ENCODE results near the gene BCAS2. TPM values are rescaled to one million over a fixed set of nuclear protein-coding genes. Genes with fewer than 3 reads are reported as not detected.

Gene BCAS2
- total RNA-seq, 1 experiment from 2014 or later = 30.1 TPM

- CTCF ChIA-PET = no interaction called here
Observed at GRCh38 chr1:114609826-114610225, 28.4 kb upstream of the BCAS2 start.

GRCh38 chr1:114609026-114609425 lies 27.6 kb upstream of the BCAS2 start:
- H3K36me3 Mint-ChIP-seq (ENCODE audit: insufficient read depth, unreplicated experiment) = no peaks in the 10 kb centered on the region
- no peaks in the 10 kb centered on the region for H3K4me1 ChIP-seq
- H3K9me3 ChIP-seq = no peaks in the 10 kb centered on the region
- POLR2A ChIA-PET = no interaction called here
- no peak overlapping the region for H3K27ac Mint-ChIP-seq (ENCODE audit: unreplicated experiment)
- no peak overlapping the region for H3K4me3 Mint-ChIP-seq (ENCODE audit: unreplicated experiment)
- no peak for DNase-seq
- H3K4me3 ChIP-seq (ENCODE audit: low read depth, low read length) = no peak overlapping the region
- TF ChIP-seq CTCF (IDR thresholded peaks at IDR 0.05; ENCODE audit: insufficient read depth in 1 of 2, low read depth in 1 of 2, low read length in 1 of 2, severe bottlenecking in 1 of 2, unreplicated experiment in 1 of 2) = no peak
- intact Hi-C loops (cut with micrococcal nuclease; ENCODE audit: unreplicated experiment) = no loop called here
- H3K36me3 ChIP-seq (ENCODE audit: control insufficient read depth, insufficient read depth, low read length) = no peaks in the 10 kb centered on the region
- no TSS peak for BruUV-seq (replicated peaks)
- no peaks in the 10 kb centered on the region for H3K27me3 ChIP-seq (replicated peaks; ENCODE audit: control insufficient read depth, insufficient read depth, low read length)
- CTCF ChIA-PET = no interaction called here
- H3K9me3 Mint-ChIP-seq (ENCODE audit: unreplicated experiment) = no peaks in the 10 kb centered on the region
- H3K4me1 Mint-ChIP-seq (ENCODE audit: low read depth, unreplicated experiment) = no peaks in the 10 kb centered on the region
- no peaks in the 10 kb centered on the region for H3K27me3 Mint-ChIP-seq (ENCODE audit: insufficient read depth, unreplicated experiment)

More at GRCh38 chr1:114609826-114610225, 28.4 kb upstream of the BCAS2 start:
- H3K4me3 ChIP-seq (ENCODE audit: low read depth, low read length) = no peak overlapping the region
- intact Hi-C loops (cut with micrococcal nuclease; ENCODE audit: unreplicated experiment) = no loop called here
- H3K36me3 ChIP-seq (ENCODE audit: control insufficient read depth, insufficient read depth, low read length) = no peaks in the 10 kb centered on the region
- H3K4me3 Mint-ChIP-seq (ENCODE audit: unreplicated experiment) = no peak overlapping the region
- H3K4me1 ChIP-seq = no peaks in the 10 kb centered on the region
- H3K4me1 Mint-ChIP-seq (ENCODE audit: low read depth, unreplicated experiment) = no peaks in the 10 kb centered on the region
- BruUV-seq (replicated peaks) = no TSS peak
- no peaks in the 10 kb centered on the region for H3K9me3 ChIP-seq
- no peaks in the 10 kb centered on the region for H3K27me3 ChIP-seq (replicated peaks; ENCODE audit: control insufficient read depth, insufficient read depth, low read length)
- H3K27ac Mint-ChIP-seq (ENCODE audit: unreplicated experiment) = no peak overlapping the region
- H3K27me3 Mint-ChIP-seq (ENCODE audit: insufficient read depth, unreplicated experiment) = no peaks in the 10 kb centered on the region
- POLR2A ChIA-PET = no interaction called here
- no peaks in the 10 kb centered on the region for H3K9me3 Mint-ChIP-seq (ENCODE audit: unreplicated experiment)
- DNase-seq = no peak
- no peaks in the 10 kb centered on the region for H3K36me3 Mint-ChIP-seq (ENCODE audit: insufficient read depth, unreplicated experiment)
- TF ChIP-seq CTCF (IDR thresholded peaks at IDR 0.05; ENCODE audit: insufficient read depth in 1 of 2, low read depth in 1 of 2, low read length in 1 of 2, severe bottlenecking in 1 of 2, unreplicated experiment in 1 of 2) = no peak

- no peak for TF ChIP-seq CTCF (IDR thresholded peaks at IDR 0.05; ENCODE audit: insufficient read depth in 1 of 2, low read depth in 1 of 2, low read length in 1 of 2, severe bottlenecking in 1 of 2, unreplicated experiment in 1 of 2)
- Mint-ChIP-seq H3K4me3 (ENCODE audit: unreplicated experiment) (no peak overlapping the region), H3K27ac (ENCODE audit: unreplicated experiment) (no peak overlapping the region), H3K9me3 (ENCODE audit: unreplicated experiment) (no peaks in the 10 kb centered on the region), H3K27me3 (ENCODE audit: insufficient read depth, unreplicated experiment) (no peaks in the 10 kb centered on the region), H3K4me1 (ENCODE audit: low read depth, unreplicated experiment) (no peaks in the 10 kb centered on the region), H3K36me3 (ENCODE audit: insufficient read depth, unreplicated experiment) (no peaks in the 10 kb centered on the region)
- BruUV-seq (replicated peaks) = no TSS peak
- DNase-seq = no peak
- H3K27me3 ChIP-seq (replicated peaks; ENCODE audit: control insufficient read depth, insufficient read depth, low read length) = no peaks in the 10 kb centered on the region
- H3K9me3 ChIP-seq = no peaks in the 10 kb centered on the region
- CTCF ChIA-PET = no interaction called here
- no peak overlapping the region for H3K4me3 ChIP-seq (ENCODE audit: low read depth, low read length)
- intact Hi-C loops (cut with micrococcal nuclease; ENCODE audit: unreplicated experiment) = no loop called here
- POLR2A ChIA-PET = no interaction called here
- H3K36me3 ChIP-seq (ENCODE audit: control insufficient read depth, insufficient read depth, low read length) = no peaks in the 10 kb centered on the region
- no peaks in the 10 kb centered on the region for H3K4me1 ChIP-seq
Observed at GRCh38 chr1:114607223-114607622, 25.8 kb upstream of the BCAS2 start.
